ENCODE results near the gene CUTA. TPM values are rescaled to one million over a fixed set of nuclear protein-coding genes. Genes with fewer than 3 reads are reported as not detected.
"Not testable (repeated sequence)": the region's sequence is repeated elsewhere in the genome, so short reads cannot be mapped to it uniquely, and the experiment has no call there.

CUTA gene
- total RNA-seq, 2 experiments from 2014 or later: 164 to 175 TPM

- CTCF ChIA-PET (ENCODE audit: unreplicated experiment): interaction anchor here (1.2 to 1.4 kb wide), 2 partner anchors 13 to 16 kb away, joined by 3 to 5 read pairs; no protein-coding TSS in a partner anchor
- no peak overlapping the region for H3K4me2 ChIP-seq (ENCODE audit: low read length)
- no peak overlapping the region for H2AFZ ChIP-seq (ENCODE audit: low read length)
- DNase-seq (ENCODE audit: low spot score): no peak
- no peaks in the 10 kb centered on the region for H3K36me3 ChIP-seq (ENCODE audit: insufficient read depth, low read length)
- POLR2A ChIA-PET: interaction anchor here (0.6 to 1.6 kb wide), 6 partner anchors 11 to 71 kb away, joined by 3 to 7 read pairs (median 4); no protein-coding TSS in a partner anchor
- no peaks in the 10 kb centered on the region for H3K9me3 ChIP-seq (ENCODE audit: low read length)
- peaks cover 10% of the 10 kb centered on the region for H3K4me1 ChIP-seq (ENCODE audit: insufficient read depth, low read length, poor library complexity, severe bottlenecking)
- H4K20me1 ChIP-seq (ENCODE audit: insufficient read depth, low read length): no peaks in the 10 kb centered on the region
- TF ChIP-seq EZH2phosphoT487 (IDR thresholded peaks at IDR 0.05; ENCODE audit: borderline replicate concordance, low read depth, low read length) (no peak), CTCF (conservative IDR thresholded peaks at IDR 0.05; ENCODE audit: low read length) (no peak)
- no peaks in the 10 kb centered on the region for H3K9me2 ChIP-seq (ENCODE audit: insufficient read depth, low read length)
- no peak overlapping the region for H3K4me3 ChIP-seq (ENCODE audit: low read depth, low read length, poor library complexity, severe bottlenecking)
- no peaks in the 10 kb centered on the region for H3K79me2 ChIP-seq (ENCODE audit: insufficient read depth, low read depth, low read length)
- BruUV-seq (replicated peaks): no TSS peak
- intact Hi-C loops (cut with micrococcal nuclease; ENCODE audit: unreplicated experiment): no loop called here
- H3K27ac ChIP-seq (ENCODE audit: low read depth, low read length, poor library complexity, severe bottlenecking): no peak overlapping the region
Observed at GRCh38 chr6:33373960-33374910, 43.7 kb downstream of the CUTA start.

GRCh38 chr6:33372526-33373123, 45.3 kb downstream of the CUTA start:
- POLR2A ChIA-PET: interaction anchor here (1.6 kb wide), 1 partner anchor 18 kb away, joined by 6 read pairs; no protein-coding TSS in a partner anchor
- Histone ChIP-seq H3K9me3 (ENCODE audit: low read length) (no peaks in the 10 kb centered on the region), H3K4me1 (ENCODE audit: insufficient read depth, low read length, poor library complexity, severe bottlenecking) (peaks cover 10% of the 10 kb centered on the region), H4K20me1 (ENCODE audit: insufficient read depth, low read length) (no peaks in the 10 kb centered on the region), H3K79me2 (ENCODE audit: insufficient read depth, low read depth, low read length) (no peaks in the 10 kb centered on the region), H3K9me2 (ENCODE audit: insufficient read depth, low read length) (no peaks in the 10 kb centered on the region), H3K4me2 (ENCODE audit: low read length) (no peak overlapping the region), H3K4me3 (ENCODE audit: low read depth, low read length, poor library complexity, severe bottlenecking) (no peak overlapping the region), H3K36me3 (ENCODE audit: insufficient read depth, low read length) (no peaks in the 10 kb centered on the region), H3K27ac (ENCODE audit: low read depth, low read length, poor library complexity, severe bottlenecking) (no peak overlapping the region), H2AFZ (ENCODE audit: low read length) (peak overlapping the region; percentile 66)
- BruUV-seq (replicated peaks): no TSS peak
- TF ChIP-seq CTCF (conservative IDR thresholded peaks at IDR 0.05; ENCODE audit: low read length) (no peak), EZH2phosphoT487 (IDR thresholded peaks at IDR 0.05; ENCODE audit: borderline replicate concordance, low read depth, low read length) (no peak)
- CTCF ChIA-PET (ENCODE audit: unreplicated experiment): no interaction called here
- intact Hi-C loops (cut with micrococcal nuclease; ENCODE audit: unreplicated experiment): no loop called here
- DNase-seq (ENCODE audit: low spot score): no peak

GRCh38 chr6:33371901-33372300, 46.0 kb downstream of the CUTA start:
- POLR2A ChIA-PET; BruUV-seq (replicated peaks); CTCF ChIA-PET (ENCODE audit: unreplicated experiment): not testable (repeated sequence)

GRCh38 chr6:33367715-33368025, 50.2 kb downstream of the CUTA start:
- H3K36me3 ChIP-seq (ENCODE audit: insufficient read depth, low read length); H3K79me2 ChIP-seq (ENCODE audit: insufficient read depth, low read depth, low read length); H3K4me3 ChIP-seq (ENCODE audit: low read depth, low read length, poor library complexity, severe bottlenecking); H3K9me3 ChIP-seq (ENCODE audit: low read length); CTCF ChIA-PET (ENCODE audit: unreplicated experiment); H2AFZ ChIP-seq (ENCODE audit: low read length); POLR2A ChIA-PET; DNase-seq (ENCODE audit: low spot score); intact Hi-C loops (cut with micrococcal nuclease; ENCODE audit: unreplicated experiment); H3K9me2 ChIP-seq (ENCODE audit: insufficient read depth, low read length); H3K4me1 ChIP-seq (ENCODE audit: insufficient read depth, low read length, poor library complexity, severe bottlenecking); H3K4me2 ChIP-seq (ENCODE audit: low read length); H4K20me1 ChIP-seq (ENCODE audit: insufficient read depth, low read length); H3K27ac ChIP-seq (ENCODE audit: low read depth, low read length, poor library complexity, severe bottlenecking); BruUV-seq (replicated peaks): not testable (repeated sequence)

More at GRCh38 chr6:33371901-33372300, 46.0 kb downstream of the CUTA start:
- H2AFZ ChIP-seq (ENCODE audit: low read length); H3K4me3 ChIP-seq (ENCODE audit: low read depth, low read length, poor library complexity, severe bottlenecking); H3K36me3 ChIP-seq (ENCODE audit: insufficient read depth, low read length); DNase-seq (ENCODE audit: low spot score); H3K27ac ChIP-seq (ENCODE audit: low read depth, low read length, poor library complexity, severe bottlenecking); H3K4me2 ChIP-seq (ENCODE audit: low read length); intact Hi-C loops (cut with micrococcal nuclease; ENCODE audit: unreplicated experiment); H3K9me3 ChIP-seq (ENCODE audit: low read length); H3K9me2 ChIP-seq (ENCODE audit: insufficient read depth, low read length); H4K20me1 ChIP-seq (ENCODE audit: insufficient read depth, low read length); H3K79me2 ChIP-seq (ENCODE audit: insufficient read depth, low read depth, low read length); H3K4me1 ChIP-seq (ENCODE audit: insufficient read depth, low read length, poor library complexity, severe bottlenecking): not testable (repeated sequence)

All from OCI-LY7 (cell line).